Skeletal muscle tissue (tissue), 5 donors: Measurements from ENCODE around the gene TRIM15. TPM values are rescaled to one million over a fixed set of nuclear protein-coding genes. Genes with fewer than 3 reads are reported as not detected.
"Not testable (repeated sequence)": the region's sequence is repeated elsewhere in the genome, so short reads cannot be mapped to it uniquely, and the experiment has no call there.

Experiments used
- H3K27ac ChIP-seq: one replicate; pipeline ENCODE4 v1.7.0; 2013; ENCODE audit warnings: mild to moderate bottlenecking, low read depth, low read length, inconsistent platforms
- H3K27me3 ChIP-seq, 3 donors: one replicate each; pipeline ENCODE4 v1.7.0; 2013; ENCODE audit warnings: low read length in 3 of 3; ENCODE audit not compliant: control insufficient read depth in 3 of 3, insufficient read depth in 3 of 3
- H3K36me3 ChIP-seq, 3 donors: one replicate each; pipeline ENCODE4 v1.7.0; 2013; ENCODE audit warnings: low read length in 3 of 3; ENCODE audit not compliant: control insufficient read depth in 3 of 3, insufficient read depth in 3 of 3
- H3K4me1 ChIP-seq, 3 donors: one replicate each; pipeline ENCODE4 v1.7.0; 2013; ENCODE audit warnings: low read length in 3 of 3, mild to moderate bottlenecking in 3 of 3; ENCODE audit not compliant: control insufficient read depth in 3 of 3, insufficient read depth in 3 of 3
- H3K4me3 ChIP-seq, 3 donors: one replicate each; pipeline ENCODE4 v1.7.0; 2013; ENCODE audit warnings: low read length in 3 of 3
- H3K9ac ChIP-seq, 3 donors: one replicate each; pipeline ENCODE4 v1.7.0; 2013; ENCODE audit warnings: low read length in 3 of 3, mild to moderate bottlenecking in 3 of 3, moderate library complexity in 2 of 3, low read depth in 1 of 3
- H3K9me3 ChIP-seq, 3 donors: one replicate each; pipeline ENCODE4 v1.7.0; 2013; ENCODE audit warnings: low read length in 3 of 3; ENCODE audit not compliant: control insufficient read depth in 3 of 3
- small RNA-seq: library from RNA; depleted of rRNA; stranded (forward); fragments of <200 nt; gene quantifications from one replicate; pipeline ENCODE3, GENCODE V24; 2014
- total RNA-seq: library from RNA; depleted of rRNA; stranded (reverse); fragments of >200 nt; gene quantifications from one replicate; pipeline ENCODE4 v1.2.3, GENCODE V29; 2014
- donor health status: Osteomylitis.

The TRIM15 gene
- total RNA-seq, 1 donor from 2014 or later = not detected

- H3K4me3 ChIP-seq, H3K4me1 ChIP-seq, H3K27ac ChIP-seq, H3K36me3 ChIP-seq, H3K27me3 ChIP-seq, H3K9ac ChIP-seq, H3K9me3 ChIP-seq: not testable (repeated sequence)
Measured at GRCh38 chr6:30221395-30221794, 58.0 kb downstream of the TRIM15 start.

DNA sequence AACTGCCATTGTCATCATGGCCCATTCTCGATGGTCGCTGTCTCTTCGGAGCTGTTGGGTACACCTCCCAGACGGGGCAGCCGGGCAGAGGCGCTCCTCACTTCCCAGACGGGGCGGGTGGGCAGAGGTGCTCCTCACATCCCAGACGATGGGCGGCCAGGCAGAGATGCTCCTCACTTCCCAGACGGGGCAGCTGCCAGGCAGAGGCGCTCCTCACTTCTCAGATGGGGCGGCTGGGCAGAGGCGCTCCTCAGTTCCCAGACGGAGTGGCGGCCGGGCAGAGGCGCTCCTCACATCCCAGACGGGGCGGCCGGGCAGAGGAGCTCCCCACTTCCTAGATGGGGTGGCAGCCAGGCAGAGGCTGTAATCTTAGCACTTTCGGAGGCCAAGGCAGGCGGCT is 58.6 kb downstream of the TRIM15 start:
- not testable (repeated sequence) for H3K9me3 ChIP-seq, H3K9ac ChIP-seq, H3K27me3 ChIP-seq, H3K4me1 ChIP-seq, H3K4me3 ChIP-seq, H3K27ac ChIP-seq, H3K36me3 ChIP-seq

Small RNAs within 50 kb of the gene (small RNA-seq; reads per million reads assigned to genes)
- gene RF00554 = not detected

Other genes starting within 250 kb of the TRIM15 start
- gene HLA-A, start 221.0 kb upstream of the TRIM15 start, total RNA-seq = 113 TPM
- 31.8 TPM for gene POLR1H, start 102.3 kb upstream of the TRIM15 start, total RNA-seq
- gene PPP1R11, start 96.3 kb upstream of the TRIM15 start, total RNA-seq = 6.8 TPM
- gene RNF39, start 87.8 kb upstream of the TRIM15 start, total RNA-seq = not detected
- not detected for gene TRIM31, start 50.5 kb upstream of the TRIM15 start, total RNA-seq
- gene TRIM40, start 27.4 kb upstream of the TRIM15 start, total RNA-seq = not detected
- 2.1 TPM for gene TRIM10, start 2.3 kb upstream of the TRIM15 start, total RNA-seq
- 8.4 TPM for gene TRIM26, start 49.9 kb downstream of the TRIM15 start, total RNA-seq
- gene TRIM39, start 163.4 kb downstream of the TRIM15 start, total RNA-seq = 5.2 TPM
- gene RPP21, start 181.6 kb downstream of the TRIM15 start, total RNA-seq = 7.8 TPM